K562 (cell line): ENCODE results near the gene BZW1. TPM values are rescaled to one million over a fixed set of nuclear protein-coding genes. Genes with fewer than 3 reads are reported as not detected.
A peak's percentile ranks its signal among the peaks of the same experiment; 100 is the strongest.

Source experiments
- ATAC-seq: fragments of 200-7000 bp; cut with Tn5 transposase; 3 replicates; pipeline ENCODE4 v1.9.1; 2020; ENCODE audit warnings: moderate library complexity
- BruUV-seq: library from RNA; stranded (reverse); fragments of 400-500 nt; replicated peaks from 2 replicates; lab custom pipeline; 2021; lab: Mats Ljungman, UMichigan
- CTCF ChIA-PET: fragments of 300-600 bp; formaldehyde crosslinking; extraction: SDS; loops from one replicate; lab custom pipeline; 2021; ENCODE audit warnings: low intra/inter-chr PET ratio; lab: Yijun Ruan, JAX
- POLR2A ChIA-PET: fragments of 300-600, 350-650 bp; sonication (Branson Sonifier 250); formaldehyde crosslinking; extraction: SDS; loops from one replicate; lab custom pipeline; 2021; ENCODE audit warnings: antibody characterized with exemption, inconsistent platforms; lab: Yijun Ruan, JAX
- DNase-seq, 4 experiments: peaks; one replicate each; pipeline versions ENCODE4 v3.0.0 to v3.0.0-alpha.2; 2011 to 2018; ENCODE audit warnings: low spot score in 3 of 4, mixed read lengths in 3 of 4; ENCODE audit errors: extremely low read depth in 1 of 4
- FAIRE-seq: peaks from 2 replicates; lab custom pipeline; 2011; peaks lifted over from hg19 to GRCh38; lab: Jason Lieb, UNC
- H2AFZ ChIP-seq: 2 replicates; pipeline ENCODE4 v1.6.0; 2011; ENCODE audit warnings: low read depth, low read length, control low read depth, inconsistent platforms
- H3K27ac ChIP-seq: fragments of 200-600 bp; 3 replicates; pipeline ENCODE4 v1.8.0; 2011; ENCODE audit warnings: low read depth, mild to moderate bottlenecking, control low read depth, inconsistent platforms, low read length, moderate library complexity, mixed read lengths; ENCODE audit errors: extremely low read depth
- H3K27me3 ChIP-seq, 2 experiments: fragments of 300-600 bp in 1 of 2; 2 replicates in 1 of 2; 3 replicates in 1 of 2; pipeline versions ENCODE4 v1.6.0 to v1.8.0; 2011; ENCODE audit warnings: inconsistent platforms in 2 of 2, low read length in 2 of 2, mild to moderate bottlenecking in 1 of 2, mixed read lengths in 1 of 2, moderate library complexity in 1 of 2; ENCODE audit not compliant: control insufficient read depth in 2 of 2, insufficient read depth in 2 of 2
- H3K36me3 ChIP-seq: fragments of 300-600 bp; 3 replicates; pipeline ENCODE4 v1.8.0; 2011; ENCODE audit warnings: mild to moderate bottlenecking, low read length, inconsistent platforms; ENCODE audit not compliant: control insufficient read depth, insufficient read depth
- H3K4me1 ChIP-seq, 2 experiments: fragments of 200-600 bp in 1 of 2; replicated peaks in 1 of 2; 2 replicates in 1 of 2; 3 replicates in 1 of 2; pipeline versions ENCODE4 v1.5.1 to v1.8.0; 2011; ENCODE audit warnings: inconsistent platforms in 2 of 2, low read length in 2 of 2, mild to moderate bottlenecking in 1 of 2, mixed read lengths in 1 of 2, moderate library complexity in 1 of 2; ENCODE audit not compliant: control insufficient read depth in 2 of 2, insufficient read depth in 2 of 2
- H3K4me2 ChIP-seq: 2 replicates; pipeline ENCODE4 v1.6.1; 2011; ENCODE audit warnings: low read length, control low read depth, inconsistent platforms, mixed read lengths; ENCODE audit not compliant: insufficient read depth
- H3K4me3 ChIP-seq: fragments of 200-600 bp; sonication (generic), shearing (Covaris generic); 2 replicates; pipeline ENCODE4 v1.5.1; 2016; ENCODE audit warnings: control low read depth, inconsistent platforms
- H3K79me2 ChIP-seq: fragments of 200-600 bp; 3 replicates; pipeline ENCODE4 v1.8.0; 2011; ENCODE audit warnings: low read length, inconsistent platforms; ENCODE audit not compliant: control insufficient read depth, insufficient read depth
- H3K9ac ChIP-seq, 2 experiments: 2 replicates each; pipeline versions ENCODE4 v1.6.0 to v1.6.1; 2011; ENCODE audit warnings: low read depth in 2 of 2, low read length in 2 of 2, control low read depth in 1 of 2, inconsistent platforms in 1 of 2, mild to moderate bottlenecking in 1 of 2, mixed read lengths in 1 of 2; ENCODE audit not compliant: insufficient read depth in 1 of 2
- H3K9me1 ChIP-seq: one replicate; pipeline ENCODE4 v1.6.0; 2011; ENCODE audit warnings: inconsistent platforms, mild to moderate bottlenecking, low read length, moderate library complexity; ENCODE audit not compliant: control insufficient read depth, insufficient read depth
- H3K9me3 ChIP-seq: replicated peaks from 2 replicates; pipeline ENCODE4 v1.5.1; 2011; ENCODE audit warnings: low read depth, low read length, inconsistent platforms; ENCODE audit not compliant: control insufficient read depth, insufficient read depth
- H4K20me1 ChIP-seq: replicated peaks from 2 replicates; pipeline ENCODE4 v1.6.1; 2011; ENCODE audit warnings: low read length, inconsistent platforms, mixed read lengths; ENCODE audit not compliant: control insufficient read depth, insufficient read depth
- CCAR2 ChIP-seq: fragments of 200-400 bp; formaldehyde crosslinking; IDR thresholded peaks from 2 replicates; pipeline ENCODE4 v1.6.1; 2017; ENCODE audit warnings: mild to moderate bottlenecking, low read depth, low read length
- HIVEP1 ChIP-seq: fragments of 250-450 bp; sonication (Bioruptor Pico); IDR thresholded peaks from 2 replicates; pipeline ENCODE4 v1.4.0; 2020; ENCODE audit warnings: mild to moderate bottlenecking
- IRF2 ChIP-seq: sonication (generic); formaldehyde crosslinking; IDR thresholded peaks from 2 replicates; pipeline ENCODE4 v1.8.1; 2022; ENCODE audit warnings: mild to moderate bottlenecking, missing genetic modification reagents
- MEF2A ChIP-seq: IDR thresholded peaks from 2 replicates; pipeline ENCODE4 v1.6.1; 2011; ENCODE audit warnings: low read depth, mild to moderate bottlenecking, low read length, moderate library complexity; ENCODE audit not compliant: control insufficient read depth
- NFRKB ChIP-seq: fragments of 450-650 bp; IDR thresholded peaks from 2 replicates; pipeline ENCODE4 v1.6.1; 2016; ENCODE audit warnings: low read depth
- POLR2AphosphoS5 ChIP-seq: IDR thresholded peaks from 2 replicates; pipeline ENCODE4 v1.6.1; 2011; ENCODE audit warnings: mild to moderate bottlenecking, low read depth, low read length, moderate library complexity; ENCODE audit not compliant: control insufficient read depth, insufficient read depth
- RBM25 ChIP-seq: fragments of 200-400 bp; formaldehyde crosslinking; IDR thresholded peaks from 2 replicates; pipeline ENCODE4 v1.6.1; 2018; ENCODE audit warnings: low read length, low read depth, moderate library complexity; ENCODE audit not compliant: severe bottlenecking
- SRSF9 ChIP-seq: fragments of 200-400 bp; formaldehyde crosslinking; IDR thresholded peaks from 2 replicates; pipeline ENCODE4 v1.6.1; 2017; ENCODE audit warnings: low read depth, low read length, borderline replicate concordance
- ZNF217 ChIP-seq: sonication (generic); formaldehyde crosslinking; IDR thresholded peaks from 2 replicates; pipeline ENCODE4 v1.8.0; 2022; ENCODE audit warnings: mild to moderate bottlenecking, missing genetic modification reagents
- WGBS: fragments of 100-300 bp; shearing (Covaris generic); methylation state at CpG from one replicate; pipeline ENCODE4 v1.1.6; 2016; ENCODE audit warnings: low coverage, mixed read lengths; ENCODE audit not compliant: insufficient coverage; ENCODE audit errors: missing lambda C conversion rate; 5-methylcytosine and 5-hydroxymethylcytosine counted together
- in situ Hi-C: fragments of 300-500 bp; cut with MboI; formaldehyde crosslinking; loops from 4 replicates; pipeline ENCODE4 v1.15.0; 2018; ENCODE audit warnings: inconsistent platforms, mixed read lengths
- intact Hi-C: fragments of 100-400 bp; cut with micrococcal nuclease; formaldehyde crosslinking; loops from 2 replicates; pipeline ENCODE4 v1.14.2; 2022
- polyA plus RNA-seq, 8 experiments: library from polyadenylated mRNA; depleted of rRNA in 4 of 8; stranded (reverse) in 5 of 8; unstranded in 3 of 8; fragments of >200 nt; fragmentation: Nextera tagmentation in 2 of 8; fragmentation: Illumina TruSeq in 1 of 8; extraction: Ambion mirVana in 2 of 8; extraction: Trizol in 1 of 8; gene quantifications; 2 replicates each; pipeline versions ENCODE4 v1.2.1 to v1.2.3, GENCODE V29; 2011 to 2014; ENCODE audit warnings: inconsistent platforms in 1 of 8, missing spikeins in 1 of 8
- total RNA-seq, 7 experiments: library from RNA; depleted of rRNA in 6 of 7; stranded (reverse); fragments of >200 nt in 6 of 7; fragmentation: Illumina TruSeq in 2 of 7; extraction: Trizol in 2 of 7; gene quantifications; 2 replicates each; pipeline versions ENCODE4 v1.2.1 to v1.2.3, GENCODE V29; 2011 to 2021; ENCODE audit warnings: low replicate concordance in 1 of 7
- TF ChIP-seq, protein P1 (sequence below): fragments of 250-450 bp; sonication (Bioruptor Pico); IDR thresholded peaks from 2 replicates; pipeline ENCODE4 v1.5.0; 2020; ENCODE audit warnings: mild to moderate bottlenecking, borderline replicate concordance

The BZW1 gene
- total and polyA plus RNA-seq, 9 of the 15 experiments (the other 6 are each of a cell fraction or from before 2014, with no cell fraction given) = 110 to 244 (median 198) TPM

DNA sequence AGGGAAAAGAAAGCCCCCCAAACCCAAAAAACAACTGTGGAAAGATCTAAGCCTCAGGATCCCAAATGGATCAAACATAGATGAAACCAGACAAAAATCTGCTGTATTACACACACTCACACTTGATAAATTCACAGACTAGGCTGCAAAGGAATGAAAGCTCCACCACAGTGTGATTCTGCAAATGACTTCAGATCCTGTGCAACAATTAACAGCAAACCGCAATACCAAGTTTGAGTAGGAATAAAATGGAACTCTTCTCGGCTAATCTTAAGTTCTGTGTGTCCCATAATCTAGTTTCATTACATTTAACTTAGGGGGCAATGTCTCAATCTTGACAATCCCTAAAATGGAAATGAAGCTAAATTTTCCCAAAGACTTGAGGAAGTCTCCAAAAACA is 40.9 kb downstream of the BZW1 start:
- Histone ChIP-seq H3K27me3 (no peaks in the 10 kb centered on the region), H3K27ac (no peak overlapping the region), H3K9ac (no peak overlapping the region), H3K9me1 (no peaks in the 10 kb centered on the region), H3K9me3 (no peaks in the 10 kb centered on the region), H4K20me1 (no peaks in the 10 kb centered on the region), H3K36me3 (peaks cover 64% of the 10 kb centered on the region), H3K4me3 (no peak overlapping the region), H3K4me1 (no peaks in the 10 kb centered on the region; a peak in 1 of 5 replicates), H3K79me2 (peaks cover 10% of the 10 kb centered on the region), H3K4me2 (no peak overlapping the region), H2AFZ (no peak overlapping the region)
- ATAC-seq (no peak), DNase-seq (no peak), FAIRE-seq (no peak)
- in situ Hi-C loops (no loop called here), intact Hi-C loops (no loop called here)
- 96% methylated on average over 2 of the region's 2 CpGs for WGBS
- CTCF ChIA-PET = no interaction called here
- TF ChIP-seq POLR2AphosphoS5 (0 out of 2 replicates have a peak, but pooled peaks have one; percentile 26), MEF2A (no peak)
- BruUV-seq = no TSS peak
- POLR2A ChIA-PET = interaction anchor here (1.1 to 3.0 kb wide), 3 partner anchors 9 to 11 kb away, joined by 6 to 18 read pairs (median 6); partner anchors contain the start of gene CLK1

DNA sequence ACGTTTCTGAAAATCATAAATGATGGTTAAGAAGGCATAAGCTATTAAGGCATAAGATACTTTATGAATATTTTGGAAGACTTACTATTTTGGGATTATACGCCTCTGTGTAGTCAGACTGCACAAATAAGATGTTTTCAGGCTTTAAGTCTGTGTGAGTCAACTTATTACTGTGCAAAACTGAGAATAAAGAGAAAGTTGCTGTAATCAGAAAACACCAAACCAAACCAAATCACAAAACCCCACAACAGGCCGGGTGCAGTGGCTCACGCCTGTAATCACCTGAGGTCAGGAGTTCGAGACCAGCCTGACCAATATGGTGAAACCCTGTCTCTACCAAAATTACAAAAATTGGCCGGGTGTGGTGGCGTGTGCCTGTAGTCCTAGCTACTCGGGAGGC is 45.1 kb downstream of the BZW1 start:
- 97% methylated on average over 5 of the region's 8 CpGs for WGBS

More for the DNA sequence above, 45.1 kb downstream of the BZW1 start:
- POLR2A ChIA-PET = interaction anchor here (1.7 to 3.2 kb wide), 2 partner anchors 8 to 12 kb away, joined by 7 to 12 read pairs; no protein-coding TSS in a partner anchor
- Histone ChIP-seq H3K9me3 (no peaks in the 10 kb centered on the region), H3K36me3 (peaks cover 98% of the 10 kb centered on the region), H3K4me2 (no peak overlapping the region), H3K4me3 (no peak overlapping the region), H3K9ac (no peak overlapping the region), H2AFZ (no peak overlapping the region), H3K9me1 (no peaks in the 10 kb centered on the region), H4K20me1 (peaks cover 8% of the 10 kb centered on the region; the same call in 1 of the 2 replicates)
- ATAC-seq = no peak
- FAIRE-seq = no peak
- BruUV-seq = no TSS peak
- CTCF ChIA-PET = no interaction called here
- no peak for DNase-seq
- TF ChIP-seq SRSF9 (no peak), NFRKB (no peak), CCAR2 (no peak), ZNF217 (CRISPR knock-in tag) (no peak), RBM25 (no peak), HIVEP1 (CRISPR knock-in tag) (no peak), IRF2 (no peak)
- TF ChIP-seq, protein P1, sequence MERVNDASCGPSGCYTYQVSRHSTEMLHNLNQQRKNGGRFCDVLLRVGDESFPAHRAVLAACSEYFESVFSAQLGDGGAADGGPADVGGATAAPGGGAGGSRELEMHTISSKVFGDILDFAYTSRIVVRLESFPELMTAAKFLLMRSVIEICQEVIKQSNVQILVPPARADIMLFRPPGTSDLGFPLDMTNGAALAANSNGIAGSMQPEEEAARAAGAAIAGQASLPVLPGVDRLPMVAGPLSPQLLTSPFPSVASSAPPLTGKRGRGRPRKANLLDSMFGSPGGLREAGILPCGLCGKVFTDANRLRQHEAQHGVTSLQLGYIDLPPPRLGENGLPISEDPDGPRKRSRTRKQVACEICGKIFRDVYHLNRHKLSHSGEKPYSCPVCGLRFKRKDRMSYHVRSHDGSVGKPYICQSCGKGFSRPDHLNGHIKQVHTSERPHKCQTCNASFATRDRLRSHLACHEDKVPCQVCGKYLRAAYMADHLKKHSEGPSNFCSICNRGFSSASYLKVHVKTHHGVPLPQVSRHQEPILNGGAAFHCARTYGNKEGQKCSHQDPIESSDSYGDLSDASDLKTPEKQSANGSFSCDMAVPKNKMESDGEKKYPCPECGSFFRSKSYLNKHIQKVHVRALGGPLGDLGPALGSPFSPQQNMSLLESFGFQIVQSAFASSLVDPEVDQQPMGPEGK (CRISPR knock-in tag) = no peak
- TF ChIP-seq, all 486 proteins: peak for 0
- Histone ChIP-seq H3K79me2 (peaks cover 52% of the 10 kb centered on the region), H3K4me1 (peaks cover 0 to 2% of the 10 kb centered on the region in 2 experiments; a peak in 2 of 5 replicates), H3K27ac (no peak overlapping the region), H3K27me3 (no peaks in the 10 kb centered on the region)
- in situ Hi-C loops = no loop called here
- intact Hi-C loops = no loop called here
